ENCODE results near the gene ETV5.

ETV5 gene

GRCh38 chr3:186121968-186122367 is 13.1 kb upstream of the ETV5 start:
- CTCF ChIA-PET, result interaction anchor here (0.9 kb wide), 1 partner anchor 9 kb away, joined by 3 read pairs; no protein-coding TSS in a partner anchor
- POLR2A ChIA-PET, result no interaction called here
- no peak overlapping the region for H3K27ac ChIP-seq (ENCODE audit: extremely low read depth, low read depth, low read length)

More at GRCh38 chr3:186121968-186122367, 13.1 kb upstream of the ETV5 start:
- Histone ChIP-seq H3K4me3 (ENCODE audit: low read depth, low read length) (no peak overlapping the region), H3K9me3 (ENCODE audit: control insufficient read depth, insufficient read depth, low read depth, low read length) (no peaks in the 10 kb centered on the region), H3K36me3 (ENCODE audit: control insufficient read depth in 2 of 2, insufficient read depth in 1 of 2, low read length in 2 of 2) (no peaks in the 10 kb centered on the region), H3K4me1 (ENCODE audit: control insufficient read depth, insufficient read depth, low read length) (no peaks in the 10 kb centered on the region)
- TF ChIP-seq ZNF610 (tag by site-specific recombination; IDR thresholded peaks at IDR 0.05; ENCODE audit: borderline replicate concordance), result no peak
- no peak for TF ChIP-seq ZNF280D (tag by site-specific recombination; IDR thresholded peaks at IDR 0.05)
- no peak for TF ChIP-seq MEIS1 (CRISPR knock-in tag; IDR thresholded peaks at IDR 0.05; ENCODE audit: borderline replicate concordance)
- no peak for TF ChIP-seq ZNF148 (tag by site-specific recombination; IDR thresholded peaks at IDR 0.05; ENCODE audit: borderline replicate concordance)
- TF ChIP-seq ZNF830 (tag by site-specific recombination; IDR thresholded peaks at IDR 0.05; ENCODE audit: low read depth), result no peak
- TF ChIP-seq ZFP3 (tag by site-specific recombination; IDR thresholded peaks at IDR 0.05; ENCODE audit: low read depth), result no peak
- TF ChIP-seq ZSCAN4 (tag by site-specific recombination; IDR thresholded peaks at IDR 0.05), result no peak
- no peak for TF ChIP-seq ZNF19 (tag by site-specific recombination; IDR thresholded peaks at IDR 0.05; ENCODE audit: low read depth)
- no peak for TF ChIP-seq ZNF140 (tag by site-specific recombination; IDR thresholded peaks at IDR 0.05)
- no peak for TF ChIP-seq ZNF571 (tag by site-specific recombination; IDR thresholded peaks at IDR 0.05)
- no peak for TF ChIP-seq ZBTB26 (tag by site-specific recombination; optimal IDR thresholded peaks at IDR 0.05)
- no peak for TF ChIP-seq ZFP37 (tag by site-specific recombination; IDR thresholded peaks at IDR 0.05)
- no peak for TF ChIP-seq ZNF394 (tag by site-specific recombination; IDR thresholded peaks at IDR 0.05; ENCODE audit: borderline replicate concordance)
- TF ChIP-seq WT1 (tag by site-specific recombination; IDR thresholded peaks at IDR 0.05), result no peak
- TF ChIP-seq ZNF530 (tag by site-specific recombination; IDR thresholded peaks at IDR 0.05; ENCODE audit: low read depth), result no peak
- no peak for TF ChIP-seq ZNF37A (tag by site-specific recombination; IDR thresholded peaks at IDR 0.05)
- no peak for TF ChIP-seq ZNF843 (tag by site-specific recombination; IDR thresholded peaks at IDR 0.05)
- TF ChIP-seq HOXD13 (CRISPR knock-in tag; IDR thresholded peaks at IDR 0.05; ENCODE audit: borderline replicate concordance), result no peak
- no peak for TF ChIP-seq ZNF791 (tag by site-specific recombination; IDR thresholded peaks at IDR 0.05)
